GM04504 (cell line): Measurements from ENCODE around the gene PIGW.

Experiments used
- DNase-seq: peaks from one replicate; pipeline ENCODE4 v3.0.0-alpha.2; 2012; ENCODE audit warnings: low read depth

Gene PIGW, protein sequence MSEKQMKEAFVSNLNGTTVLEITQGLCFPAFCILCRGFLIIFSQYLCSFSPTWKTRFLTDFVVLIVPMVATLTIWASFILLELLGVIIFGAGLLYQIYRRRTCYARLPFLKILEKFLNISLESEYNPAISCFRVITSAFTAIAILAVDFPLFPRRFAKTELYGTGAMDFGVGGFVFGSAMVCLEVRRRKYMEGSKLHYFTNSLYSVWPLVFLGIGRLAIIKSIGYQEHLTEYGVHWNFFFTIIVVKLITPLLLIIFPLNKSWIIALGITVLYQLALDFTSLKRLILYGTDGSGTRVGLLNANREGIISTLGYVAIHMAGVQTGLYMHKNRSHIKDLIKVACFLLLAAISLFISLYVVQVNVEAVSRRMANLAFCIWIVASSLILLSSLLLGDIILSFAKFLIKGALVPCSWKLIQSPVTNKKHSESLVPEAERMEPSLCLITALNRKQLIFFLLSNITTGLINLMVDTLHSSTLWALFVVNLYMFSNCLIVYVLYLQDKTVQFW

DNA sequence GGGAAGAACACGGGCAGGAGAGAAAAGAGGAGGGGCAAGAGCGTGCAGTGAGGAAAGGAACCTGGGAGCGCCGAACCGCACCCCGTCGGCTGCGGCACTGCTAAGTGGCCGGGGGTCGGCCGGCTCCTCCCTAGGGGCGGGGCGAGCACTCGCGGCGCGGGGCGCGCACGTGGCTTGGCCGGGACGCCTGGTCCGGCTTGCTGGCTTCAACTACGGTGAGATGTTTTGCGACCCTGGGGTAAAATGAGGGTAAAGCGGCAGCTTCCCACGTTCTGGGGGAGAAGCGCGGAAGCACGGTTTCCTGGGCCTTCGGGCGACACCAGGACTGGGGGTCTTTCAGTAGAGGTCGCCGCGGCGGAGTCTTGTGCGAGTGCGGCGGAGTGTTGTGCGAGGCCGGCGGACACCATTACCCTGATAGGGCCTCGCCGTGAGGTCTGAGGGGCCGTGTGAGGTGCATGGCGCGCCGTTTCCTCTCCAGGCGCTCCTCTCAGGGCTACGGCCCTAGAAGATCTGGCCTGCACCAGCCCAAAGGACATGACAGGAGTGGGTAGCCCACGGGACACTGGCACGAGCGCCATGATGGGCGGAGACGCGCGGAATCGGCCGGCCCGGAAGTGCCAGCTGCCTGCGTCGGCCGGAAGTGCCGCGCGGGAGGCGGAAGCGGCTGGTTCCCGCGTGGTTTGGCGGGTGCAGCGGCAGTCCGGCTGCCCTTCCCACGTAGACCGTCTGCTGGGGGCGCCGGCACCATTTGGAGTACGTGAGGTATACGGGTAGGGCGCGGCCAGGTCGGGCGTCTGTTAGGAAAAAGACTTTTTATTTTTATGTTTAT is at the start of gene PIGW, which contains the start of gene MYO19:
Gene PIGW (plus strand): TSS at position 148 of the 829 bp plus-strand sequence. CDS start 2,115 bp downstream, outside the sequence.
Gene MYO19 (minus strand): TSS at position 29 of the 829 bp plus-strand sequence. CDS start 2,330 bp downstream, outside the sequence.
- peak; percentile 67 for DNase-seq

DNA sequence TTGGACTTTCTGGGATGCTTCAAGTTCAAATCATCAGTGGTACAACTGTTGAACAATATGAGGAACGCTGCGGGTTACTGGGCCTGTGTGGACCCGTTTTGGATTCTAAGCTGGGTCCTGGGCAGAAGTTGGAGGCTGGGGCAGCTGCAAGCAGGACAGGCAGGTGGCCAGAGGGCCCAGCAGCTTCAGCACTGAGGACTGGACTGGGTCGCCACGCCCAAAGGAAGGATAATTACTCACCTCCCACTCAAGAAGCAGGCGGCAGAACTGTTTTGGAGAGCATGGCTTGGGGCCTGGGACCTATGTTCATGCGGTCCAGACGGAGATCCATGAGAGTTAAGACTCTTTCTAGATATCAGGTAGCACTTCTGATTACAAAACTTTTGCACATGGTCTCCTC is 49.8 kb upstream of the PIGW start:
- no peak for DNase-seq

DNA sequence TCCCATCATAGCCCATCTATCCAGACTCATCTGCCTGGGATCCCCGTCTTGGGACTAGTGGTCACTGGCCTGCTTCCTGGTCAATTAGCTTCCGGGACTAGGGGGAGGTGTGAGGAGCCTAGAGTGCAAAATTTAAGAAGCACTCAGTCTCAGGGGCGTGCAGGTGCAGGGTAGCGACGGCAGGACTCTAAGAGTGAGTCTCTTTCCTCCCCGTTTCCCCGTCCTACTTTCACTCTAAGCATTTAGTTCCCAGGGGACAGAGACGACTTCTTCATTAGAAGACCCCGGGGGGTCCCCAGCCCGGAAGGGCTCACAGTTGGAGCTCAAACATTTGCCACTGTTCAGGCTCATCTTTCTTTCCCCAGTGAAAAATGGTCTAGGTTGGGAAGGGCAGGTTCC is 49.0 kb upstream of the PIGW start:
- no peak for DNase-seq

DNA sequence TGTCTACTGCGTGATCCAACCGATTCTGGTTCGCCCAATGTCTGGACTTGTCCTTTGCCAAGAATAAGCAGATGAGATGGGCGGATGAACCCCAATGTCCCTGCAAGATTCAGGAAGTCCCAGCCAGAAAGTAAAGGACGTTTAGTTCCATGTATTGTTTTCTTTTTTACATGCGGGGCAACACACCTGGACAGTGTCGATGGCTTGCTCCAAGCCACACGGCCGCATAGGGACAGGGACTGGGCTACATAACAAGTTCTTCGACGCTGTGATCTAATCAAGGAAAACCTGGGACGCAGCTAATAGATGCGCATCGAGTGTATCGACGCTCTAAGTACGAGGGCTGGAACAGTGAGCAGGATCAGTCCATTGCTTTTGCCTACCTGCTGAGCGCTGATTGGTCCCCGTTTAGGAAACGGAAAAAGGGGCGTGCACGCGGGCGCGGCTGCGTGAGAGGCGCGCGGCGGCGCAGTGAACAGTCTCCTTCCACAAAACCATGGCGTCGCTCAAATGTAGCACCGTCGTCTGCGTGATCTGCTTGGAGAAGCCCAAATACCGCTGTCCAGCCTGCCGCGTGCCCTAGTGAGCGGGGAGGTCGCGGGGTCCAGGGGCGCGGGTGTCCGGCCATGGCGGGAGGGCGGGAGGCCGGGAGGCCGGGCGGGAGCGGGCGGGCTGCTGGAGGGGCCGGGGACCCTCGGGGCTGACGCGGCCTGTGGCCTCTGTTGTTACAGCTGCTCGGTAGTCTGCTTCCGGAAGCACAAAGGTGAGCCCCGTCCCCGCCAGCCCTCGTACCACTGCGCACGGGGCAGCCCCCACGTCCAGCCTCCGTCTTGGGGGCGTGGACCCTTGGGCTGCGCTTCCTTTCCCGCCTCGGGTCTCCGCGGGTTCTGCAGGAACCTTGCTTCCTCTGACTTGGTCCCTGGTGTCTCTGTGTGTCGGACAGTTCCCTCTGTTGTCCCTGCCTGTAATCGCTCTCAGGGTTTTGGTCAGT is 48.3 kb upstream of the PIGW start, which contains the start of gene ZNHIT3:
Gene ZNHIT3 (plus strand): TSS at position 478 of the 991 bp plus-strand sequence. CDS start 19 bp downstream, at position 497.
- peak; percentile 81 for DNase-seq

DNA sequence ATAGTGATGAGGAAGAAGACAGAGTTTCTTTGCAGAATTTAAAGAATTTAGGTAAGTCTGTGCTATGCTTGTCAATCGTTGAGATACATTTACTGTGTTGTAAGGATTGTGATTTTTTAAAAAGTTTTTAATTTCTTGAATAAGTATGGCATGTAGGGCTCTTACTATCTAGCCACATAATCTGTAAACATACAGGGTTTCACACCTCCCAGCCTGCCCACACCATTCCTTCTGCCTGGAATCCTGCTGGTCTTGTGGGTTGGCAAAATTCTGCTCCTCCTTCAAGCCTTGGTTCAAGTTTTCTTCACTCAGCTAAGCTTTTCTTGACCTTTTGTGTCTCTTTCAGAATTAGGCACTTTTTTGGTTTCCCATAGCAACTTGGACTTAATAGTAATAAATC is 40.8 kb upstream of the PIGW start:
- no peak for DNase-seq

DNA sequence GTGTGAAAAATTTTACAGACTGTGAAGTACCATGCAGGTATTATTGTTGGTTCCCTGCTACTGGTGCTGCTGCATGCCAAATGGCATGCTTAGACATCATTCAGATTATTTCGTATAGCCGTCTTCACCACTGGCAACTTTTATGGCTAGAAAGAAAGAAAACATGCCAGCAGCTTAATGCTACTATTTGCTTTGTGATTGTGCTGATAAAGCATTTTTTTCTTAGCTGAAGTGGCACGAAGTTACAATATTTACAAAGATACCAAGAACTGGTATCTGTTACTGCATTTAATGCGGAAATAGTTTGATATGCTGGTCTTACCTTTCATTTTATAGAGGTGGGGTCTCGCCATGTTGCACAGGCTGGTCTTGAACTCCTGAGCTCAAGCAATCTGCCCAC is 40.1 kb upstream of the PIGW start:
- no peak for DNase-seq

DNA sequence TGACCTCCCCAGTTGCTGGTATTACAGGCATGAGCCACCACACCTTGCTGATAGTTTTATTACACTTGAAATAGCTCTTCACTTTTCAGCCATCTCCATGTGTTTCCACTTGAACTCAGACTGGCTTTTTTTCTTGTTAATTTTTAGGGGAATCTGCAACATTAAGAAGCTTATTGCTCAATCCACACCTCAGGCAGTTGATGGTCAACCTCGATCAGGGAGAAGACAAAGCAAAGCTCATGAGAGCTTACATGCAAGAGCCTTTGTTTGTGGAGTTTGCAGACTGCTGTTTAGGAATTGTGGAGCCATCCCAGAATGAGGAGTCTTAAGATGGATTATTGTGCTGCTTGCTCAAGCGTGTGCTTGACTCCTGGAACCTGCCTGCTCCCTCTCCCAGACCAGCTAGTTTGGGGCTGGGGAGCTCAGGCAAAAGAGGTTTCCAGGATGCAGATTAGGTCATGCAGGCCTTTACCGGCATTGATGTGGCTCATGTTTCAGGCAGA is 39.7 kb upstream of the PIGW start:
- DNase-seq = no peak

DNA sequence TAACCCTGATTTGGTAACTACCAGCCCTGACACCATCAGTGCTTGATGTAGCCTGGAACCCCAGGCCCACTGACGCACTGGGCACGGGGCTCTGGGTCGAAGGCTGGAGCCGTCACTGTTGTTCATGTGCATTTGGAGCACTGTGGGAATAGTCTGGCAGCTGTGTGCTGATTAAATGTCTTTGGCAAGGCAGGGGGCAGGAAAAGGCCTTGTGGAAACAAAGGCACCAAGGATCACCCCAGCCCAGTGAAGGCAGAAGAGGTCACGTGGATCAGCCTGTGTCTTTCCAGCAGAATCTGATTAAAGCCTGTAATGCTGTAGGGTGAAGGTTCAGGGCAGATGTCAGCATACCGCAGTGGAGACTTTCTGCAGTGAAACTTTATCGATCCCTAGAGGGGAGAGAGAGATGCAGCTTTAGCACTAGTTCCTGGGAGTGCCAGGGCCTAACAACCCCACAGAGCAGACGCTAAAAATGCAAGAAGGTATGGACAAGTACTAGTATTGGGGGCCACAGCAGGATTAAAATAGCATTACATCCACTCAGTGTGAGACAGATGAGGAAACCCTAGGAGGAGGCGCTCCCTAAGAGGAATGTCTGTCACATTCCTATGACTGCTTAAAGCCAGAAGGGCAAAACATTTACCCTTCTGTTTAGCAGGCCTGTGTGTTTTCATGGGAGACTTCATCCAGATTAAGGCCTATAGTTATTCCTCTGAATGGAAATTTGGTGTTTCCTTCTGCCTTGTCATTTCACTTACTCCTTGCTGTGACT is 38.6 kb upstream of the PIGW start:
- DNase-seq = no peak

DNA sequence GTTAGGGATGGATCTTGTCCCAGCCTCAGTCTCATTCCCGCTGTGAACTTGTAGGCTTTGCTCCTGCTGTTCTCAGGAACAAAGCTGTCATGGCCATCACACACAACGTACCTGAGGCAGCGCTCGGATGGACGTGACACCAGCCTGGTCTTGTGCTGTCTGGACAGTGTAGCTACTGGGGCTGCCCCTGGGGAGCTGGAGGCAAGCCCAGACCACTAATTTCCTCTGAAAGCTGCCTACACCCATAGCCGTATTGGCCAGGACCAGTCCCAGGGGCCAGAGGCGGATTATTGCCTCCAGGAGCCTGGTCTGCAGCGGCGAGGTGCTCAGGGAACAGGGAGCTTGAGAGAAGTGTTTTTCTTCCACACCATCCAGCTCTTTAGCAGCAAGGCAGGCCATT is 36.6 kb upstream of the PIGW start:
- DNase-seq = no peak

DNA sequence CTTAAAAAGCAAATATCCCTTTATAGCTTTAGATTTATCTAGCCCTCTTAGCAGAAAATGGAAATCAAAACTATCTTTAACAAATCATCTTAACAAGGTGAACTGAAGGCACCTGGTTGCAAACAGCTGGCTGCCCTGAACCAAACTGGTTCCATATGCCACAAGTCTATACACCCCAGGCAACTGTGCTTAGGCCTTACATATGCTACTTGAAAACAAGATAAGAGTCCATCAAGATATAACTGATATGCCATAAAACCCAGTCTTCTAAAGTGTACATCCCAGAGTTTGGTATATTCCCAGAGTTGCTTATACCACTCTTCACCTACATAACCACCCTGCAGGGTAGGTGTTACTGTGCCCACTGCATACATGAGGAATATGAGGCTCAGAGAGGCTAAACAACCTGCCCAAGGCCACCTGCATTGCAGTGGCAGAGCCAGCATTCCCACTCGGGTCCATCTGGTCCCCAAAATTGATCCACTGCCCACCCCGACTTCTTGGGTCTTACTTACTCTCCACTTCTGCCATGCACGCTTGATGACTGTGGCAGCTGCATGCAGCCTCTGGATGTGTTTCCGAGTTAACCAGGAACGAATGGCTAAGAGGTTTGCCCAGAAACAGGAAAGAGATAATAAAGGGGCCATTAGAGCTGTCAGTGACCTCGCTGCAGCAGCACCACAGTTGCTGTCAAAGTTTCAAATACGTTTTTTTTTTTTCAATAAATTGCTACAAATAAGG is 36.1 kb upstream of the PIGW start:
- no peak for DNase-seq

DNA sequence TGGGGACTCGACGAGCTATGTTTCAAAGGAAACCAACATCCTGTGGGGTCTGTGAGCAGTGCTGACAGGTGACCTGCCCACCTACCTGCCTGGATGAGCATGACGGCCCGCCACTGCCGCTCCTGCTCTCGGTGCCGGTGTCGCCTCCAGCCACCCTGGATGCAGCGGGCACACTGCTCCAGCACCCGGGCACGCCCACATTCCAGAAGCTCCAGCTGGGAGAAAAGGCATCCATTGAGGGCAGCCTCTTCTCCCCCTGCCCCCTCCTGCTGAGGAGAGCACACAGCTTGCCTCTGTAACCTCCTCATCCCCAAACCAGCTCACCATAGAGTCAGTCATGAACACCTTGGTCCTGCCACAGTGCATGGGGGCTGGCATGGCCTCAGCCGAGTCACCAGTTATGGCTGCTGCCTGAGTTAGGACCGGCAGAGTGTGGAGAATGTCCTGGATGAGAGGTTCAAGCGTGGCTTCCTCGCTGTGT is 34.0 kb upstream of the PIGW start:
- no peak for DNase-seq

DNA sequence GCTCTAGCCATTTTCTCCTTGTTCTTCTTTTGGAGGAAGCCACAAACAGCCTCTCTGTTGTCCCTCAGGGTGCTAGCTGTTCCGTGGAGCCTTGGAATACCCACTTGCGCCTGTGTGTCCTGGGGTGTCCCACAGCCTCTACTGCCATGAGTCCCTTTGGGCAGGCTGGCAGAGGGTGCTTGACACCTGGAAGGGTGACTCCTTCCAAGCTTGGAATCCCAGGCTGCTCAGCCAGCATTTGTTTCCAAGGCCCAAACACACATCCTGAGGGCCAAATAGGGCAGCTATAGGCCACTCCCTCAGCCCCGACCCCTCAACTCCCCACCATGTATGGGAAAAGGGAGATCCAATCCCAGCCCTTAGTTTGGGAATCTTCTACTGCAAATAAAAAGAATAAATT is 33.4 kb upstream of the PIGW start:
- DNase-seq = no peak

DNA sequence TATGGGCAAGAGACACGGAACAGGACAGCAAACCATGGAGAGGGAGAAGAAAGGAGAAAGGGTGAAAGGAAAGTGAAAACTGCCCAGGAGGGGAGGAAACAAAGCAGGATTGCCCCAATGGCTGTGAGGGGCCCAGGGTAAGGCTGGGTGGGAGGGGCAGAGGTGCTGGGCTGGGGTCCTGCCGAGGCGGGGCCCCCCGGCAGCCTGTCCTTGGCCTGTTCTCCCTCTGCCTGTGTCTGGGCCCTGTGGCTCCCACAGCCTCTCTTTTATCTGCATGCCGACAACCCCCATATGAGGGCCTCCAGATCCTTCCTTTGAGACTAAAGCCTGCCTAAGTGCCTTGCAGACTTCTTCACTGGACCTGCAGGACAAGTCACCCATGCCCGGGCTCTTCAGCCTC is 32.8 kb upstream of the PIGW start:
- no peak for DNase-seq

DNA sequence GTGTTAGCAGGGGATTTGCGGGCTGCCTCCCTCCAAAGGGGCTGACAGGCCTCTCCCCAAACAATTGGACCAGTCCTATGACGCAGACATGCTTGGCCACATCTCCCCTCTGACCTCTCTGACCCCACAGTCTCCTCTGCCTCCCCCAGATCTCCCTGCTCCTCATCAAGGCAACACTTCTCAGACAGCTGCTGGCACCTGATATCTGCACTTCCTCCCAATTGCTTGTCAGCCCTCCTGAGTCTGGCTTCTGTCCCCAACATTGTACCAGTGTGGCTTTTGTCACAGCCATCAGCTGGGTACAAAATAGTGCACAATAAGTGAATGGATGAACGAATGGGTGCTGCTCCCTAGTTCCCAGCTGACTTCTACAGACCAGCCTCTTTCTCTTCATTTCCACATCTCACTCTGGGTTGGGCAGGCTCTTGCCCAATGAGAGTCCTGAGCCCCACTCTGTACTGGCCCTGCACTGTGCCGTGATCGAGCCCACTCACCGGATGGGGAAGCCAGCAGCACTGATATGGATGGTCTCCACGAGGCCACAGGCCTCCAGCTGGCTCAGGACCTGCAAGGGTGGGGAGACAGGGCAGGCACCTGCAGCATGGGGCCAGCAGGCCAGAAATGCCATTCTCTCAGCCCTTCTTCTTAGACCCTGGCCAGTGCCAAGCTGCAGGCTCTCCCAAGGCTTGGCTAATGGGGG is 31.2 kb upstream of the PIGW start:
- DNase-seq = no peak

DNA sequence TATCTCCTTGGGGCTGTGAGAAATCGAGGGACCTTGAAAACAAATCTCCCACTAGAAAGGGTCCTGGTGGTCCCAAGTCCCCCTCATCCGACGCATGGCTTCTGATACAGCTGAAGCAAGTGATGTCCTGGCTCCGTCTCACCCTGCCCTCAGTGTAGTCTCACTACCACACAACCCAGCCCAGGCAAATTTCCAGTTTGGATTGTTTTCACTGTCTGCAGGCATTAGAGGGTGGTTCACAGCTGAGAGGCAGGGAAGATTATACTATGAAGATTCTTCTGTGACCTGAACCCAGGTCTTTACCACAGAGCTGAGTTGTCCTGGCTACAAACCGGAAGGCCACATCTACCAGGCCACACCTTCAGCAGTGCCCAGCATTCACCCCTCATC is 30.6 kb upstream of the PIGW start:
- no peak for DNase-seq

DNA sequence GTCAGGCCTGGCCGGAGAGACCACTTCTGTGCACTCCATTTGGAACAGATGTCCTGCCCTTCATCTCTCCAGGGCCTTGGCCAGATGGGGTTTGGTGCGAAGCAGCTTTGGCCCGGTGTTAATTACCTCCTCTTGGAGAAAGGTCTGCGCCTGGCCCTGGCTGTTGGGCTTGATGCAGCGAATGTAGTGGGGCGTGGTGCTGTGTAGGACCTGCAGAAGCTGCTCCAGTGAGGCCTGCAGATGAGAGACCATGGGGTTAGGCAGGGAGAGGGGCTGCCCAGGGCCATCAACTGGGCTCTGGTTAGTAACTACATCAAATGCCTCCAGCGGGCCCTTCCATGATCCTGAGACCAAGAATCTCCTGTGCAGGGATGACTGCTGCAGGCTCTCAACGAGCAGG is 29.6 kb upstream of the PIGW start:
- no peak for DNase-seq

DNA sequence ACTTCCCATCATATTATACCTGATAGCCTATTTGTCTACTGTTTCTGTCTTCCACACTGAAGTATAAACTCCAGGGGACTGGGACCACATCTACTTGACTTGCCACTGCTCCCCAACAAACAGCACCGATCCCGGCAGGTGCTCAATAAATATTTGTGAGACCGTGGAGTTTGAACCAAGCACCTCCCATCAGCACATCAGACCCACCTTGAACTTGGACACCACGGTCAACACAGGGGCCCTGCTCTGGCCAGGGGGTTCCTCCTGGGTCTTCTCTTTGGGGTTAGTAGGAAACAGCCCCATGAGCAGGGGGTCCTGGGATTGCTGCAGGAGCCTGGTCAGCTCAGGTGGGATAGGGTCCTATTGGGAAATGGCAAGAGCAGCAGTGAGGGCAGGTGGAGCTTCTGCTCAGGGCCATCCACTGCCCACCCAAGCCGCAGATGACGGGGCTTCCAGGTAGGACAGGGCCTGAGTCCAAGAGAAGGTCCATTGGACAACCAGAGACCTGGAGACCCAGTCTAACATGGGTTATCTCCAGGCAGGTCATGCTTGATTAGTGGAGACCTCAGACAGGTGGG is 28.4 kb upstream of the PIGW start:
- DNase-seq = no peak

DNA sequence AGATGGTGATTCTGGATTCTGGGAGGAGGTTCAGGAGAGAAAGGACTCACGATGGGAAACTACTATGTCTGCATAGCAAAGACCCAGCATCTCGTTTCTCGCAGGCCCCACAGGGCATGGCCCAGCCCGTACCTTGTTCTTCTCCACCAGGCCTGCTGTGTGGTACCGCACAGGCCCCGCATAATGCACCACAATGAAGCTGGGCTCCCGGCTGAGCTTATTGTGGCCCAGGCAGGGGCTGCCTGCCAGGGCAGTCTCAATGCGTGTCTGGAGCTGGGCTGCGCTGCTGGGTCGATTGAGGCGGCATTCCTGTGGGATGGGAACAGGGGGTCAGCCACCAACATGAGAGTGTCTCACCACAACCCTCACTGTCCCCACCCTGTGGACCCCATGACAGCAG is 28.0 kb upstream of the PIGW start:
- no peak for DNase-seq

DNA sequence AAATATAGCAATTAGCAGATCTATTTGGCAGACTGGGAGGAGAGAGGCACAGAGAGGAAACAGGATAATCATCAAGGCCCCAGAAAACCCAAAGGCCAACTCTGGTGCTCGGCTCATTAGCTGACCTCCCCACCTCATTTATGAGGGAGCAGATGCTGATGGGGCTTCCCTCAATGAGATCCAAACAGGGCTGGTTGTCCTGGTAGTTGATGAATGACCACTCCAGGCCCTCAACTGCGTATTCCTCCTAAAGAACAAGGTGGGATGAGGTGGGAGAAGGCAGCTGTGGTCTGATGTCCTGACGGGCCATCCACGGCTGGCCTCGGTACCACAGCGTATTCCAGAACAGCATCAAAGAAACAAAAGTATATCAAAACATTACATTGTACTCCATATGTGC is 27.5 kb upstream of the PIGW start:
- no peak for DNase-seq
